H1 (cell line): ENCODE data around the gene CERKL. TPM values are rescaled to one million over a fixed set of nuclear protein-coding genes. Genes with fewer than 3 reads are reported as not detected.

ENCODE experiments used
- CTCF ChIA-PET: fragments of 300-600 bp; sonication (Branson Sonifier 250); formaldehyde crosslinking; loops from one replicate; lab custom pipeline; 2021; ENCODE audit not compliant: partially characterized antibody; lab: Charles Lee
- POLR2A ChIA-PET: fragments of 300-600 bp; sonication (Branson Sonifier 250); formaldehyde crosslinking; loops from one replicate; lab custom pipeline; 2021; ENCODE audit warnings: inconsistent platforms; ENCODE audit not compliant: partially characterized antibody; lab: Charles Lee
- DNase-seq, 2 experiments: peaks; one replicate each; pipeline versions ENCODE4 v3.0.0 to v3.0.0-alpha.2; 2010 to 2022; ENCODE audit warnings: low spot score in 2 of 2, low read depth in 1 of 2, mixed read lengths in 1 of 2
- FAIRE-seq: peaks from 2 replicates; lab custom pipeline; 2011; peaks lifted over from hg19 to GRCh38; lab: Jason Lieb, UNC
- H2AFZ ChIP-seq: 2 replicates; pipeline ENCODE4 v1.8.1; 2012; ENCODE audit warnings: low read length, inconsistent platforms
- H2AK5ac ChIP-seq: 2 replicates; pipeline ENCODE4 v1.6.1; 2013; ENCODE audit warnings: low read depth, low read length
- H2BK120ac ChIP-seq: replicated peaks from 2 replicates; pipeline ENCODE3; 2013; ENCODE audit warnings: low read depth, low read length, inconsistent platforms
- H2BK12ac ChIP-seq: 2 replicates; pipeline ENCODE4 v1.6.1; 2013; ENCODE audit warnings: low read depth, low read length
- H2BK15ac ChIP-seq: 2 replicates; pipeline ENCODE4 v1.6.1; 2013; ENCODE audit warnings: low read length
- H2BK20ac ChIP-seq: 2 replicates; pipeline ENCODE4 v1.6.1; 2013; ENCODE audit warnings: low read length
- H2BK5ac ChIP-seq: 2 replicates; pipeline ENCODE4 v1.6.1; 2013; ENCODE audit warnings: low read depth, low read length
- H3K14ac ChIP-seq: 2 replicates; pipeline ENCODE4 v1.6.1; 2013; ENCODE audit warnings: inconsistent platforms; ENCODE audit not compliant: insufficient read length
- H3K18ac ChIP-seq: 2 replicates; pipeline ENCODE4 v1.6.1; 2013; ENCODE audit warnings: low read length; ENCODE audit errors: extremely low read depth
- H3K23ac ChIP-seq: 2 replicates; pipeline ENCODE4 v1.6.1; 2013; ENCODE audit warnings: inconsistent platforms; ENCODE audit not compliant: insufficient read length
- H3K23me2 ChIP-seq: 2 replicates; pipeline ENCODE4 v1.6.1; 2013; ENCODE audit warnings: low read depth, low read length
- H3K27ac ChIP-seq: 2 replicates; pipeline ENCODE4 v1.6.1; 2011; ENCODE audit warnings: low read depth, low read length, inconsistent platforms
- H3K27me3 ChIP-seq, 4 experiments: replicated peaks in 1 of 4; 1 replicate in 1 of 4; 2 replicates in 3 of 4; pipeline versions ENCODE4 v1.6.1 to v1.8.1; 2011 to 2013; ENCODE audit warnings: low read length in 3 of 4, mild to moderate bottlenecking in 3 of 4, inconsistent platforms in 2 of 4, mixed read lengths in 2 of 4, moderate library complexity in 1 of 4; ENCODE audit not compliant: control insufficient read depth in 3 of 4, insufficient read depth in 3 of 4; ENCODE audit errors: extremely low read depth in 1 of 4
- H3K36me3 ChIP-seq, 4 experiments: 2 replicates each; pipeline versions ENCODE4 v1.6.1 to v1.8.1; 2011 to 2013; ENCODE audit warnings: mild to moderate bottlenecking in 4 of 4, low read length in 3 of 4, moderate library complexity in 2 of 4, control low read depth in 1 of 4, inconsistent platforms in 1 of 4; ENCODE audit not compliant: insufficient read depth in 4 of 4, control insufficient read depth in 2 of 4
- H3K4ac ChIP-seq: replicated peaks from 2 replicates; pipeline ENCODE3; 2013; ENCODE audit warnings: low read length, low read depth, mixed read lengths, inconsistent platforms; ENCODE audit not compliant: insufficient read length
- H3K4me1 ChIP-seq, 4 experiments: replicated peaks in 1 of 4; 1 replicate in 1 of 4; 2 replicates in 3 of 4; pipeline versions ENCODE4 v1.6.1 to v1.8.1; 2011 to 2013; ENCODE audit warnings: low read length in 3 of 4, inconsistent platforms in 2 of 4, mixed read lengths in 1 of 4; ENCODE audit not compliant: insufficient read depth in 4 of 4, control insufficient read depth in 3 of 4
- H3K4me2 ChIP-seq, 2 experiments: 2 replicates each; pipeline versions ENCODE4 v1.6.1 to v1.8.1; 2011 to 2013; ENCODE audit warnings: low read depth in 2 of 2, low read length in 2 of 2, control low read depth in 1 of 2, inconsistent platforms in 1 of 2, mild to moderate bottlenecking in 1 of 2; ENCODE audit not compliant: insufficient read depth in 1 of 2
- H3K4me3 ChIP-seq, 4 experiments: fragments of 200-600, 300-600 bp in 1 of 4; sonication (generic), shearing (Covaris generic), sonication (Bioruptor Twin) in 1 of 4; 2 replicates each; pipeline versions ENCODE4 v1.5.1 to v1.8.1; 2011 to 2016; ENCODE audit warnings: low read length in 4 of 4, low read depth in 3 of 4, control low read depth in 2 of 4, inconsistent platforms in 2 of 4, mild to moderate bottlenecking in 2 of 4, mixed read lengths in 1 of 4, moderate library complexity in 1 of 4; ENCODE audit not compliant: insufficient read depth in 2 of 4; ENCODE audit errors: extremely low read depth in 1 of 4
- H3K56ac ChIP-seq: replicated peaks from 2 replicates; pipeline ENCODE3; 2013; ENCODE audit warnings: low read depth, mild to moderate bottlenecking, mixed read lengths, low read length, inconsistent platforms; ENCODE audit not compliant: insufficient read length
- H3K79me1 ChIP-seq: 2 replicates; pipeline ENCODE4 v1.6.1; 2013; ENCODE audit warnings: low read depth, low read length, control low read depth
- H3K79me2 ChIP-seq, 2 experiments: 2 replicates each; pipeline versions ENCODE4 v1.6.1 to v1.8.1; 2012 to 2013; ENCODE audit warnings: low read length in 2 of 2, mild to moderate bottlenecking in 2 of 2, inconsistent platforms in 1 of 2; ENCODE audit not compliant: insufficient read depth in 2 of 2, control insufficient read depth in 1 of 2
- H3K9ac ChIP-seq, 4 experiments: replicated peaks in 1 of 4; 1 replicate in 1 of 4; 2 replicates in 3 of 4; pipeline versions ENCODE4 v1.6.1 to v1.8.1; 2011 to 2013; ENCODE audit warnings: low read depth in 3 of 4, low read length in 3 of 4, control low read depth in 2 of 4, mild to moderate bottlenecking in 2 of 4, moderate library complexity in 2 of 4, inconsistent platforms in 1 of 4; ENCODE audit errors: extremely low read depth in 1 of 4
- H3K9me3 ChIP-seq, 2 experiments: 2 replicates each; pipeline versions ENCODE4 v1.6.1 to v1.8.1; 2012 to 2013; ENCODE audit warnings: mild to moderate bottlenecking in 2 of 2, moderate library complexity in 2 of 2, control low read depth in 1 of 2, inconsistent platforms in 1 of 2, low read depth in 1 of 2, low read length in 1 of 2, mixed read lengths in 1 of 2; ENCODE audit not compliant: insufficient read depth in 2 of 2
- H4K20me1 ChIP-seq, 2 experiments: replicated peaks in 1 of 2; 2 replicates each; pipeline versions ENCODE3 to v1.8.1; 2011 to 2013; ENCODE audit warnings: inconsistent platforms in 2 of 2, low read length in 2 of 2, mild to moderate bottlenecking in 1 of 2; ENCODE audit not compliant: insufficient read depth in 2 of 2, control insufficient read depth in 1 of 2
- H4K5ac ChIP-seq: 2 replicates; pipeline ENCODE4 v1.6.1; 2013; ENCODE audit warnings: low read length, low read depth, mixed read lengths, inconsistent platforms; ENCODE audit not compliant: insufficient read length
- H4K8ac ChIP-seq: 2 replicates; pipeline ENCODE4 v1.8.0; 2013; ENCODE audit warnings: mild to moderate bottlenecking, moderate library complexity, low read length, inconsistent platforms; ENCODE audit not compliant: insufficient read depth; ENCODE audit errors: extremely low read depth
- H4K91ac ChIP-seq: replicated peaks from 2 replicates; pipeline ENCODE3; 2013; ENCODE audit warnings: low read length, mixed read lengths, inconsistent platforms; ENCODE audit not compliant: insufficient read length
- ASH2L ChIP-seq: fragments of 200-600, 300-600 bp; sonication (generic); IDR thresholded peaks from one replicate; pipeline ENCODE4 v1.7.1; 2017; ENCODE audit warnings: low read length
- BACH1 ChIP-seq: IDR thresholded peaks from 2 replicates; pipeline ENCODE4 v1.6.1; 2012; ENCODE audit warnings: low read length, improper control_type of control experiment
- CBX5 ChIP-seq: fragments of 300-800, 300-1000 bp; sonication (generic); IDR thresholded peaks from 2 replicates; pipeline ENCODE4 v1.7.1; 2016; ENCODE audit warnings: antibody characterized with exemption, low read length, low read depth
- NANOG ChIP-seq: IDR thresholded peaks from 2 replicates; pipeline ENCODE4 v1.6.1; 2011; ENCODE audit warnings: low read length, low read depth, mild to moderate bottlenecking, inconsistent platforms; ENCODE audit not compliant: insufficient read depth, poor library complexity, severe bottlenecking
- SIX5 ChIP-seq: IDR thresholded peaks from 2 replicates; pipeline ENCODE4 v1.6.1; 2011; ENCODE audit warnings: mild to moderate bottlenecking, low read depth, low read length
- SP2 ChIP-seq: IDR thresholded peaks from 2 replicates; pipeline ENCODE4 v1.6.1; 2012; ENCODE audit warnings: mild to moderate bottlenecking, low read length, inconsistent platforms
- TEAD4 ChIP-seq: IDR thresholded peaks from 2 replicates; pipeline ENCODE4 v1.6.1; 2012; ENCODE audit warnings: low read depth, low read length, inconsistent platforms, mixed read lengths
- YY1 ChIP-seq: IDR thresholded peaks from 2 replicates; pipeline ENCODE4 v1.6.1; 2011; ENCODE audit warnings: low read depth, mild to moderate bottlenecking, low read length
- WGBS, 2 experiments: shearing (Covaris generic) in 1 of 2; methylation state at CpG; one replicate each; pipeline versions ENCODE4 v1.1.6 to v1.1.7; 2013 to 2015; ENCODE audit warnings: low lambda C conversion rate in 2 of 2, mixed read lengths in 2 of 2, inconsistent platforms in 1 of 2, low coverage in 1 of 2, missing lambda C conversion rate in 1 of 2; ENCODE audit not compliant: insufficient replicate concordance in 2 of 2, insufficient coverage in 1 of 2, insufficient read length in 1 of 2; ENCODE audit errors: extremely low coverage in 1 of 2, missing lambda C conversion rate in 1 of 2; 5-methylcytosine and 5-hydroxymethylcytosine counted together
- polyA plus RNA-seq, 7 experiments: library from polyadenylated mRNA; depleted of rRNA in 3 of 7; stranded (reverse) in 5 of 7; unstranded in 2 of 7; fragments of >200 nt in 5 of 7; fragments of 200-250 nt in 2 of 7; gene quantifications; 1 replicate in 5 of 7; 2 replicates in 1 of 7; 4 replicates in 1 of 7; pipeline versions ENCODE4 v1.2.1 to v1.2.3, GENCODE V29; 2011 to 2013; ENCODE audit warnings: missing spikeins in 2 of 7, mixed read lengths in 2 of 7
- total RNA-seq: library from RNA; stranded (reverse); fragmentation: NEBNext Ultra II Directional; extraction: Animal tissue kit (Norgen Biotek cat#: 25700); gene quantifications from 2 replicates; pipeline ENCODE4 v1.2.1, GENCODE V29; 2021
- TF ChIP-seq, protein P1 (sequence below): IDR thresholded peaks from 2 replicates; pipeline ENCODE4 v1.6.1; 2012; ENCODE audit warnings: inconsistent platforms

CERKL gene
- total and polyA plus RNA-seq, 2 of the 8 experiments (the other 6 are each of a cell fraction or from before 2014, with no cell fraction given) = 0.05 TPM; not detected in 1

DNA sequence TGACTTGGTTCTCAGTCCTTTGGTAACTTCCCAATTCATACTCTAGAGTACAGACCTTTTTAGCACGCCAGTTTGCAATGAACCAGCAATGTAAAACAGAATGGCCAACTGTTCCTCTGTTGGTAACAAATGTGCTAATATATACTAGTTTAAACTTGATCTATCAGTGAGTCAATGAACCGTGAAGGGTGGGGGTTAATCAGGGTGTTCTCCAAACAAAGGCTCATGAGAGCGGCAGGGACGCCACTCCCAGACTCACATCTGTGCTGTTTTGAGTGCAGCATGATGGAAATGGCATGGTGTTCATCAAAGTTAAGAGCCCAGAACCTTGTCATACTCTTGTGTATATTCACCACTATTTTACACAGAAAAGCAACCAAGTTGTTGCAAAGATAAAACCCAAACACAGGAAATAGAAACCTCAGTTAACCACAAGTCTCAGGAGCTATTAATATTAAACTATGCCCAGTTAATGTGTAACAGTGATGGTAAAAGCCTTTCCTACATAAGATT lies 70.3 kb downstream of the CERKL start:
- no peaks in the 10 kb centered on the region for H3K23me2 ChIP-seq
- no peak overlapping the region for H2AK5ac ChIP-seq
- FAIRE-seq = no peak
- H3K14ac ChIP-seq = no peak overlapping the region
- H3K56ac ChIP-seq = no peak overlapping the region
- H4K8ac ChIP-seq = no peak overlapping the region
- H3K4me1 ChIP-seq = peaks cover 0 to 7% (median 0%) of the 10 kb centered on the region in 4 experiments; a peak in 2 of 7 replicates
- no peak overlapping the region for H2BK12ac ChIP-seq
- POLR2A ChIA-PET = no interaction called here
- H2AFZ ChIP-seq = 0 out of 2 replicates have a peak overlapping the region, but pooled peaks have one; percentile 15
- CTCF ChIA-PET = interaction anchor here (1.3 to 6.1 kb wide), 4 partner anchors 13 to 132 kb away, joined by 3 to 34 read pairs (median 14); no protein-coding TSS in a partner anchor
- H2BK15ac ChIP-seq = no peak overlapping the region
- no peaks in the 10 kb centered on the region for H3K36me3 ChIP-seq
- no peak overlapping the region for H3K4me3 ChIP-seq
- 73% methylated on average over 4 of the region's 4 CpGs; no CpG with 5 or more reads in 1 of the 2 experiments for WGBS, 2 experiments
- H3K9me3 ChIP-seq = no peaks in the 10 kb centered on the region
- TF ChIP-seq YY1 (no peak), ASH2L (no peak), TEAD4 (no peak), CBX5 (no peak), SP2 (no peak), BACH1 (no peak), NANOG (no peak), SIX5 (no peak)
- TF ChIP-seq, protein P1, sequence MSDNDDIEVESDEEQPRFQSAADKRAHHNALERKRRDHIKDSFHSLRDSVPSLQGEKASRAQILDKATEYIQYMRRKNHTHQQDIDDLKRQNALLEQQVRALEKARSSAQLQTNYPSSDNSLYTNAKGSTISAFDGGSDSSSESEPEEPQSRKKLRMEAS = no peak
- H3K27me3 ChIP-seq = no peaks in the 10 kb centered on the region
- no peak overlapping the region for H3K4me2 ChIP-seq
- no peak for DNase-seq
- no peaks in the 10 kb centered on the region for H4K20me1 ChIP-seq
- no peak overlapping the region for H2BK5ac ChIP-seq
- H3K23ac ChIP-seq = no peak overlapping the region
- no peak overlapping the region for H3K18ac ChIP-seq
- no peaks in the 10 kb centered on the region for H3K79me2 ChIP-seq
- no peak overlapping the region for H4K91ac ChIP-seq
- no peak overlapping the region for H4K5ac ChIP-seq
- no peak overlapping the region for H3K27ac ChIP-seq
- no peak overlapping the region for H2BK120ac ChIP-seq
- no peak overlapping the region for H3K9ac ChIP-seq
- no peak overlapping the region for H3K4ac ChIP-seq
- H2BK20ac ChIP-seq = no peak overlapping the region
- H3K79me1 ChIP-seq = no peaks in the 10 kb centered on the region
